SK-N-SH (cell line): Measurements from ENCODE around the gene ACYP2. TPM values are rescaled to one million over a fixed set of nuclear protein-coding genes. Genes with fewer than 3 reads are reported as not detected.

Experiments
- CTCF ChIA-PET: fragments of 300-600, 350-600 bp; formaldehyde crosslinking; extraction: SDS; loops from one replicate; lab custom pipeline; 2021; lab: Yijun Ruan, JAX
- POLR2A ChIA-PET: fragments of 350-600 bp; sonication (Branson Sonifier 250); formaldehyde crosslinking; extraction: SDS; loops from one replicate; lab custom pipeline; 2020; ENCODE audit warnings: antibody characterized with exemption, inconsistent platforms; lab: Yijun Ruan, JAX
- DNase-seq: peaks from one replicate; pipeline ENCODE4 v3.0.0; 2012
- H2AFZ ChIP-seq: fragments of 200-600 bp; sonication (generic); 2 replicates; pipeline ENCODE4 v1.8.1; 2016; ENCODE audit warnings: antibody characterized with exemption, mild to moderate bottlenecking, low read depth
- H3F3A ChIP-seq: fragments of 200-600 bp; sonication (generic); replicated peaks from 2 replicates; pipeline ENCODE3; 2016; ENCODE audit warnings: antibody characterized with exemption, mild to moderate bottlenecking; ENCODE audit not compliant: insufficient read depth
- H3K27ac ChIP-seq, 2 experiments: fragments of 200-500 bp in 1 of 2; fragments of 200-600 bp in 1 of 2; sonication (Bioruptor generic) in 1 of 2; sonication (generic), shearing (Covaris generic) in 1 of 2; 2 replicates each; pipeline versions ENCODE4 v1.5.1 to v1.6.1; 2014 to 2016; ENCODE audit warnings: low read depth in 2 of 2, inconsistent platforms in 1 of 2, low read length in 1 of 2, mild to moderate bottlenecking in 1 of 2, mixed read lengths in 1 of 2
- H3K27me3 ChIP-seq: fragments of 200-600 bp; sonication (generic), shearing (Covaris generic); 2 replicates; pipeline ENCODE4 v1.6.1; 2016; ENCODE audit warnings: mixed run types; ENCODE audit not compliant: insufficient read depth
- H3K36me3 ChIP-seq, 2 experiments: fragments of 200-500 bp in 1 of 2; fragments of 200-600 bp in 1 of 2; sonication (Bioruptor generic) in 1 of 2; sonication (generic) in 1 of 2; replicated peaks in 1 of 2; 2 replicates each; pipeline versions ENCODE3 to v1.5.1; 2014 to 2016; ENCODE audit warnings: low read length in 1 of 2, mild to moderate bottlenecking in 1 of 2; ENCODE audit not compliant: insufficient read depth in 2 of 2, control insufficient read depth in 1 of 2
- H3K4me1 ChIP-seq, 2 experiments: fragments of 200-500 bp in 1 of 2; fragments of 200-600 bp in 1 of 2; sonication (Bioruptor generic) in 1 of 2; sonication (generic), shearing (Covaris generic) in 1 of 2; 2 replicates each; pipeline versions ENCODE4 v1.5.1 to v1.6.1; 2014 to 2016; ENCODE audit warnings: low read depth in 1 of 2, low read length in 1 of 2, mixed run types in 1 of 2; ENCODE audit not compliant: insufficient read depth in 2 of 2, control insufficient read depth in 1 of 2
- H3K4me2 ChIP-seq: fragments of 200-600 bp; sonication (generic), shearing (Covaris generic); 2 replicates; pipeline ENCODE4 v1.6.1; 2017; ENCODE audit warnings: mixed run types
- H3K4me3 ChIP-seq, 2 experiments: fragments of 200-500 bp in 1 of 2; fragments of 200-600 bp in 1 of 2; sonication (Bioruptor generic) in 1 of 2; sonication (generic), shearing (Covaris generic) in 1 of 2; 2 replicates each; pipeline versions ENCODE4 v1.5.1 to v1.8.1; 2014 to 2016; ENCODE audit warnings: low read depth in 2 of 2, inconsistent platforms in 1 of 2, low read length in 1 of 2, mild to moderate bottlenecking in 1 of 2, mixed read lengths in 1 of 2, moderate library complexity in 1 of 2
- H3K79me2 ChIP-seq: fragments of 200-600 bp; sonication (generic); 2 replicates; pipeline ENCODE4 v1.8.1; 2017; ENCODE audit warnings: mild to moderate bottlenecking; ENCODE audit not compliant: insufficient read depth
- H3K9ac ChIP-seq: fragments of 200-600 bp; sonication (generic); 2 replicates; pipeline ENCODE4 v1.6.1; 2017; ENCODE audit warnings: mixed run types
- H3K9me2 ChIP-seq: fragments of 200-600 bp; sonication (generic); 2 replicates; pipeline ENCODE4 v1.6.1; 2017; ENCODE audit warnings: mixed run types
- H3K9me3 ChIP-seq: fragments of 200-600 bp; sonication (generic); 2 replicates; pipeline ENCODE4 v1.6.1; 2017; ENCODE audit warnings: mixed run types, mild to moderate bottlenecking, moderate library complexity
- H4K20me1 ChIP-seq: fragments of 200-600 bp; sonication (generic); 2 replicates; pipeline ENCODE4 v1.6.1; 2017; ENCODE audit warnings: mild to moderate bottlenecking, mixed run types; ENCODE audit not compliant: insufficient read depth
- CTCF ChIP-seq: fragments of 200-600 bp; sonication (generic); IDR thresholded peaks from 2 replicates; pipeline ENCODE4 v1.6.1; 2017; ENCODE audit warnings: antibody characterized with exemption, mild to moderate bottlenecking, moderate library complexity
- ELF1 ChIP-seq: IDR thresholded peaks from 2 replicates; pipeline ENCODE4 v1.4.0; 2012
- EP300 ChIP-seq, 2 experiments: IDR thresholded peaks; 2 replicates each; pipeline versions ENCODE4 v1.4.0 to v1.6.1; 2012; ENCODE audit warnings: borderline replicate concordance in 1 of 2, low read depth in 1 of 2, low read length in 1 of 2
- EZH2phosphoT487 ChIP-seq: fragments of 200-600 bp; sonication (generic); IDR thresholded peaks from 2 replicates; pipeline ENCODE4 v1.6.1; 2017; ENCODE audit warnings: low read depth, mixed run types, mild to moderate bottlenecking, antibody characterized with exemption, moderate library complexity, borderline replicate concordance
- FOXJ3 ChIP-seq: sonication (generic); formaldehyde crosslinking; IDR thresholded peaks from 2 replicates; pipeline ENCODE4 v1.5.1; 2020; ENCODE audit warnings: mild to moderate bottlenecking, missing genetic modification reagents
- GATA2 ChIP-seq: sonication (generic); formaldehyde crosslinking; IDR thresholded peaks from 2 replicates; pipeline ENCODE4 v1.5.0; 2020; ENCODE audit warnings: mild to moderate bottlenecking, missing genetic modification reagents
- JUND ChIP-seq: IDR thresholded peaks from 2 replicates; pipeline ENCODE4 v1.4.0; 2012
- MEF2A ChIP-seq: IDR thresholded peaks from 2 replicates; pipeline ENCODE4 v1.4.0; 2012; ENCODE audit warnings: low read depth, borderline replicate concordance
- MXI1 ChIP-seq: IDR thresholded peaks from 2 replicates; pipeline ENCODE4 v1.6.1; 2012; ENCODE audit warnings: mild to moderate bottlenecking, low read depth, low read length, improper control_type of control experiment
- NFIC ChIP-seq: IDR thresholded peaks from 2 replicates; pipeline ENCODE4 v1.4.0; 2012; ENCODE audit warnings: borderline replicate concordance
- NRF1 ChIP-seq: IDR thresholded peaks from 2 replicates; pipeline ENCODE4 v1.6.1; 2012; ENCODE audit warnings: low read depth, mild to moderate bottlenecking, low read length
- POLR2AphosphoS5 ChIP-seq: IDR thresholded peaks from 2 replicates; pipeline ENCODE4 v1.6.1; 2012; ENCODE audit warnings: low read depth, low read length
- RAD21 ChIP-seq: IDR thresholded peaks from 2 replicates; pipeline ENCODE4 v1.6.1; 2012; ENCODE audit warnings: mild to moderate bottlenecking, low read length
- RFX5 ChIP-seq: IDR thresholded peaks from 2 replicates; pipeline ENCODE4 v1.6.1; 2012; ENCODE audit warnings: mild to moderate bottlenecking, improper control_type of control experiment, low read length
- TEAD4 ChIP-seq: IDR thresholded peaks from 2 replicates; pipeline ENCODE4 v1.4.0; 2012; ENCODE audit warnings: mild to moderate bottlenecking, borderline replicate concordance; ENCODE audit not compliant: insufficient read depth
- WGBS: methylation state at CpG from one replicate; pipeline ENCODE4 v1.1.6; 2017; ENCODE audit warnings: low lambda C conversion rate; 5-methylcytosine and 5-hydroxymethylcytosine counted together
- polyA plus RNA-seq, 3 experiments: library from polyadenylated mRNA; depleted of rRNA; stranded (reverse); fragments of >200 nt; gene quantifications; 2 replicates each; pipeline ENCODE4 v1.2.3, GENCODE V29; 2012
- TF ChIP-seq, protein P1 (sequence below): fragments of 150-350 bp; IDR thresholded peaks from 2 replicates; pipeline ENCODE4 v1.6.1; 2017; ENCODE audit warnings: antibody characterized with exemption, low read length, low read depth, borderline replicate concordance

The ACYP2 gene
- polyA plus RNA-seq, 1 of the 3 experiments (the other 2 are of a cell fraction), result 8.8 TPM

GRCh38 chr2:54255230-54256090 is 140.0 kb downstream of the ACYP2 start:
- no peaks in the 10 kb centered on the region for H3K9me2 ChIP-seq
- no peak for TF ChIP-seq POLR2AphosphoS5
- TF ChIP-seq MXI1, result no peak
- TF ChIP-seq ELF1, result no peak
- TF ChIP-seq CTCF, result no peak
- TF ChIP-seq EZH2phosphoT487, result no peak
- TF ChIP-seq, protein P1, sequence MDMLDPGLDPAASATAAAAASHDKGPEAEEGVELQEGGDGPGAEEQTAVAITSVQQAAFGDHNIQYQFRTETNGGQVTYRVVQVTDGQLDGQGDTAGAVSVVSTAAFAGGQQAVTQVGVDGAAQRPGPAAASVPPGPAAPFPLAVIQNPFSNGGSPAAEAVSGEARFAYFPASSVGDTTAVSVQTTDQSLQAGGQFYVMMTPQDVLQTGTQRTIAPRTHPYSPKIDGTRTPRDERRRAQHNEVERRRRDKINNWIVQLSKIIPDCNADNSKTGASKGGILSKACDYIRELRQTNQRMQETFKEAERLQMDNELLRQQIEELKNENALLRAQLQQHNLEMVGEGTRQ, result no peak
- TF ChIP-seq MEF2A, result no peak
- ChIA-PET CTCF (interaction anchor here (1.1 to 1.4 kb wide), 2 partner anchors 16 to 148 kb away, joined by 3 read pairs; no protein-coding TSS in a partner anchor), POLR2A (no interaction called here)
- H3K4me2 ChIP-seq, result no peak overlapping the region
- no peaks in the 10 kb centered on the region for H4K20me1 ChIP-seq
- H3K79me2 ChIP-seq, result no peaks in the 10 kb centered on the region
- H3K9ac ChIP-seq, result no peak overlapping the region
- no peak overlapping the region for H3K4me3 ChIP-seq
- H3K27ac ChIP-seq, result no peak overlapping the region
- no peak overlapping the region for H2AFZ ChIP-seq
- H3K9me3 ChIP-seq, result no peaks in the 10 kb centered on the region
- no peak for DNase-seq
- no peaks in the 10 kb centered on the region for H3F3A ChIP-seq
- H3K27me3 ChIP-seq, result no peaks in the 10 kb centered on the region
- H3K4me1 ChIP-seq, result no peaks in the 10 kb centered on the region
- WGBS, result 86% methylated on average over 37 of the region's 37 CpGs
- no peaks in the 10 kb centered on the region for H3K36me3 ChIP-seq

- Histone ChIP-seq H3K4me1 (no peaks in the 10 kb centered on the region), H3K27ac (no peak within 1 kb of the TSS), H3K9ac (no peak within 1 kb of the TSS)
- CTCF ChIA-PET, result no interaction called here
- no peak for TF ChIP-seq MEF2A
- no peak for TF ChIP-seq EP300 (IDR thresholded peaks at IDR 0.05; ENCODE audit: borderline replicate concordance in 1 of 2, low read depth in 1 of 2, low read length in 1 of 2)
- no peak for TF ChIP-seq RFX5
- TF ChIP-seq, protein P1, result no peak
- no peak for TF ChIP-seq NFIC
- no peak for TF ChIP-seq JUND
- no peak for TF ChIP-seq RAD21
- no peak for TF ChIP-seq NRF1
- no peak for TF ChIP-seq CTCF
- no peak for TF ChIP-seq TEAD4
- TF ChIP-seq FOXJ3, result no peak
- no peak for TF ChIP-seq GATA2 (CRISPR knock-in tag)
- TF ChIP-seq, all 33 proteins: peak for 0
- no peak within 1 kb of the TSS for H3K4me2 ChIP-seq
- DNase-seq, result no peak
- no peaks in the 10 kb centered on the region for H3K36me3 ChIP-seq
- no peak within 1 kb of the TSS for H2AFZ ChIP-seq
- H3K27me3 ChIP-seq, result no peaks in the 10 kb centered on the region
- no peaks in the 10 kb centered on the region for H4K20me1 ChIP-seq
- no peaks in the 10 kb centered on the region for H3K9me2 ChIP-seq
- H3K9me3 ChIP-seq, result no peaks in the 10 kb centered on the region
- H3F3A ChIP-seq, result peaks cover 2% of the 10 kb centered on the region
- no peak within 1 kb of the TSS for H3K4me3 ChIP-seq
- POLR2A ChIA-PET, result no interaction called here
- no peaks in the 10 kb centered on the region for H3K79me2 ChIP-seq
- WGBS, result 90% methylated on average over 25 of the region's 25 CpGs
Measured at GRCh38 chr2:54256091-54256694, 140.8 kb downstream of the ACYP2 start, which contains the start of gene TSPYL6. Gene TSPYL6 (minus strand): TSS chr2:54256229. CDS start chr2:54256151, 78 bp downstream.
